Right cardiac atrium (tissue), 5 donors: ENCODE measurements around the gene SNRPE. TPM values are rescaled to one million over a fixed set of nuclear protein-coding genes. Genes with fewer than 3 reads are reported as not detected.

Source experiments
- ATAC-seq, 2 donors: fragments of 200-7000 bp; cut with Tn5 transposase; one replicate each; pipeline versions ENCODE4 v1.8.0 to v1.9.1; 2020; ENCODE audit warnings: moderate library complexity in 2 of 2, mild to moderate bottlenecking in 1 of 2
- DNase-seq, 3 donors: peaks; one replicate each; pipeline ENCODE4 v3.0.0-alpha.2; 2020
- H3K27ac ChIP-seq: one replicate; pipeline ENCODE4 v1.5.1; 2013; ENCODE audit warnings: mild to moderate bottlenecking, low read length, control low read depth, moderate library complexity
- H3K27me3 ChIP-seq: one replicate; pipeline ENCODE4 v1.6.1; 2013; ENCODE audit not compliant: control insufficient read depth, insufficient read depth
- H3K4me1 ChIP-seq: one replicate; pipeline ENCODE4 v1.6.1; 2013; ENCODE audit warnings: low read length; ENCODE audit not compliant: control insufficient read depth, insufficient read depth
- H3K4me3 ChIP-seq: one replicate; pipeline ENCODE4 v1.5.1; 2013; ENCODE audit warnings: low read length, control low read depth
- H3K9me3 ChIP-seq: one replicate; pipeline ENCODE4 v1.6.1; 2013; ENCODE audit warnings: low read length; ENCODE audit not compliant: control insufficient read depth
- WGBS: extraction: QIAGEN DNeasy Blood & Tissue Kit; methylation state at CpG from one replicate; pipeline ENCODE4 v1.1.7; 2013; 5-methylcytosine and 5-hydroxymethylcytosine counted together
- intact Hi-C, 4 donors: fragments of 100-400 bp; cut with DNase I; formaldehyde crosslinking; loops; one replicate each; pipeline versions ENCODE4 v1.11.0 to v1.14.0; 2022 to 2023
- polyA plus RNA-seq: library from polyadenylated mRNA; stranded (reverse); fragments of 200-250 nt; gene quantifications from one replicate; pipeline ENCODE4 v1.2.3, GENCODE V29; 2013
- total RNA-seq, 4 donors: library from RNA; stranded (reverse); fragmentation: NEBNext Ultra II Directional; extraction: Animal tissue kit (Norgen Biotek cat#: 25700); gene quantifications; one replicate each; pipeline ENCODE4 v1.2.1, GENCODE V29; 2021
- donor health status: healthy with polysubstance abuse.
- donor health status: DM: no; HTN: yes; CAD: no.
- donor health status: DM: no; HTN: no; CAD: no.
- donor health status: DM: no; HTN: yes; CAD: no; lungs with severe emphysema.
- donor health status: DM: yes; HTN: yes; CAD: no.

Gene SNRPE
- total and polyA plus RNA-seq, 5 donors, result 48.7 to 76.9 (median 57.0) TPM

DNA sequence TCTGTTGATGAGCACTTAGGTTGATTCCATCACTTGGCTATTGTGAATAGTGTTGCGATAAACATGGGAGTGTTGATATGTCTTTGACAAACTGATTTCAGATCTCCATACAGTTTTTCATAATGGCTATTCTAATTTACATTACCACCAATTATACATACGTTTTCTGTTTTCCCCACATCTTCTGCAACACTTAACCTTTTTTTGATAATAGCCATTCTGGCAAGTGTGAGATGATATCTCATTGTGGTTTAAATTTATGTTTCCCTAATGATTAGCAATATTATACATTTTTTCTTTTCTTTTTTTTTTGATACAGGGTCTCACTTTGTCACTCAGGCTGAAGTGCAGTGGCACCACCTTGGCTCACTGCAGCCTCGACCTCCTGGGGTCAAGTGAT is 17.0 kb downstream of the SNRPE start:
- intact Hi-C loops, result no loop called here
- WGBS, result 85% methylated on average over 3 of the region's 3 CpGs
- H3K27me3 ChIP-seq, result no peaks in the 10 kb centered on the region
- H3K27ac ChIP-seq, result no peak overlapping the region
- H3K9me3 ChIP-seq, result no peaks in the 10 kb centered on the region
- no peaks in the 10 kb centered on the region for H3K4me1 ChIP-seq
- DNase-seq (no peak), ATAC-seq (no peak)
- H3K4me3 ChIP-seq, result no peak overlapping the region

DNA sequence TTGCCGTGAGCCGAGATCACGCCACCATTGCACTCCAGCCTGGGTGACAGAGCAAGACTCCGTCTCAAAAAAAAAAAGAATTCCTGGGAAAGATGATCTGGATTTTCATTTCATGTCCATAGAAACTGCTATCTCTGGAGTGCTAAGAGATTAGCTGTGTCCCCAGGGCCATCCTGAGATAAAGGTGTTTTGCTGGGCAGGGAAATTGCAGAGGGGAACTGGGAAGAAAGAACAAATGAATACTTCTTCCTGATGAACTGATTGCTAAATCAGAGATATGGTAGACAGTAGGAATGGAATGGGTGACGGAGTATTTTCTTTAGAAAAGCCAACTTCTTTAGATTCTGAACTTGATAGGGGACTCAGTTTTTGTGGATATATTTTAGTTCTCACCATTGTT is 19.2 kb downstream of the SNRPE start:
- no peaks in the 10 kb centered on the region for H3K27me3 ChIP-seq
- ATAC-seq, result no peak
- no peak overlapping the region for H3K27ac ChIP-seq
- H3K4me3 ChIP-seq, result no peak overlapping the region
- DNase-seq, result no peak
- WGBS, result 92% methylated on average over 5 of the region's 5 CpGs
- H3K9me3 ChIP-seq, result no peaks in the 10 kb centered on the region
- no peaks in the 10 kb centered on the region for H3K4me1 ChIP-seq
- intact Hi-C loops, result no loop called here

DNA sequence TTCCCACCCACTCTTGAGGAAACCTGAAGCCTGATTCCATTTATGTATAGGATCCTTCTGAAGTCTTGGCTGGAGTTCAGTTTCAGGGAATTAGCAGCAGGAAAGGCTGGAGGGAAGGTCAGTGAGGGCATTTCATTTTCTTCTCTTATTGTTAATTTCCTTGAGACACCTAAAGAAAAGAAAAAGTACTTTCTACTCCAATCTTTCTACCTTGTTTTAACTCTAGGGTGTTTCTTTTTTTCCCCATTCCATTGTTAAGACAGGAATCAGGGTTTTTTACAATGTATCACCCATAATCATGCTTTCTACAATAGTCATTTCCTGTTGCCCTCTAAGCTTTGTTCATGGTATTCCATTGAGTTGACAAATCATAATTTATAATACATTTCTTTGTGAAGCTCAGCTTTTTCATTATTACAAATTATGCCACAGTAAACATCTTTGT is 27.4 kb downstream of the SNRPE start:
- no peak overlapping the region for H3K27ac ChIP-seq
- DNase-seq, result no peak
- intact Hi-C loops, result no loop called here
- no peaks in the 10 kb centered on the region for H3K9me3 ChIP-seq
- H3K27me3 ChIP-seq, result no peaks in the 10 kb centered on the region
- no peaks in the 10 kb centered on the region for H3K4me1 ChIP-seq
- H3K4me3 ChIP-seq, result no peak overlapping the region
- no peak for ATAC-seq

DNA sequence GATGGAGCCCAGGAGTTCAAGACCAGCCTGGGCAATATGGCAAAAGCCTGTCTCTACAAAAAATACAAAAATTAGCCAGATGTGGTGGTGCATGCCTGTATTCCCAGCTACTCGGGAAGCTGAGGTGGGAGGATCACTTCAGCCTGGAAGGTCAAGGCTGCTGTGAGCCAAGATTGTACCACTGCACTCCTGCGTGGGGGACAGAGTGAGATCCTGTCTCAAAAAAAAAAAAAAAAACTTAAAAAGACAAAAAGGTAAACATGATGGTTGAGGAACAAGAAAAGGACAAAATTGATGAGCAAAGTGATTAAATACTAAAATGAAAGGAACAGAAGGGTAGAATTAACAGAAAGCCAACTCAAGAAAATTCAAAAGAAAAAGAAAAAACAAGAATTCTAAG is 30.6 kb downstream of the SNRPE start:
- H3K4me1 ChIP-seq, result no peaks in the 10 kb centered on the region
- WGBS, result 32% methylated on average over 2 of the region's 2 CpGs
- H3K9me3 ChIP-seq, result no peaks in the 10 kb centered on the region
- intact Hi-C loops, result no loop called here
- H3K27me3 ChIP-seq, result no peaks in the 10 kb centered on the region
- ATAC-seq (no peak), DNase-seq (no peak)
- no peak overlapping the region for H3K27ac ChIP-seq
- no peak overlapping the region for H3K4me3 ChIP-seq

DNA sequence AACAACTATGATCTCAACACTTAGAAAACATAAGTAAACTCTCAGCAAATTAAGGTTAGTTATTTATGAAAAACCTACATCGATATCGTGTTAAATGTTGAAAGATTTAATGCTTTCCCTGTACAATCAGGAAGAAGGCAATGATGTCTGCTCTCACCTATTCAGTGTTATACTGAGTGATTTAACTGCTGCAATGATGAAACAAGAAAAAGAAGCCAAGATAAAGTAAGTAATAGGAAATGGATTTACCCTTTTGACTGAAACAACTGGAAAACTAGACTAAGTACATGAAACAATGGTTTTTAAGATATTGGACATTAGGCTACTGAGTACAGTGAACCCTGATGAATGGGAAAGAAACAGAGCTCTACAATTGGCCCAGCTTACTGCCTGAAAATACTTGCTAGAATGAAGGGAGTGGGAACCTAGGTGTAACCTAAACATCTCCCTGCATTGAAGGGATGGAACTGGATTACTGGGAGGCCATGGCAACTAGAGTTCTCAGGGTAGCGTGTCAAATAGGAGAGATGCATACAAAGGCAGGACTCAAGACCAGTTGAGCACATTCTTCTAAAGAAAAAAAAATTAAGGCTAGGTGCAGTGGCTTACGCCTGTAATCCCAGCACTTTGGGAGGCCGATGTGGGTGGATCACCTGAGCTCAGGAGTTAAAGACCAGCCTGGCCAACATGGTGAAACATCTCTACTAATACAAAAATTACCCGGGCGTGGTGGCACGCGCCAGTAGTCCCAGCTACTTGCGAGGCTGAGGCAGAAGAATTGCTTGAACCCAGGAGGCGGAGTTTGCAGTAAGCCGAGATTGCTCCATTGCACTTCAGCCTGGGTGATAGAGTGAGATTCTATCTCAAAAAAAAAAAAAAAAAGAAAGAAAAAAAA is 37.3 kb downstream of the SNRPE start:
- WGBS, result 93% methylated on average over 12 of the region's 12 CpGs
- no peaks in the 10 kb centered on the region for H3K9me3 ChIP-seq
- ATAC-seq, result no peak

DNA sequence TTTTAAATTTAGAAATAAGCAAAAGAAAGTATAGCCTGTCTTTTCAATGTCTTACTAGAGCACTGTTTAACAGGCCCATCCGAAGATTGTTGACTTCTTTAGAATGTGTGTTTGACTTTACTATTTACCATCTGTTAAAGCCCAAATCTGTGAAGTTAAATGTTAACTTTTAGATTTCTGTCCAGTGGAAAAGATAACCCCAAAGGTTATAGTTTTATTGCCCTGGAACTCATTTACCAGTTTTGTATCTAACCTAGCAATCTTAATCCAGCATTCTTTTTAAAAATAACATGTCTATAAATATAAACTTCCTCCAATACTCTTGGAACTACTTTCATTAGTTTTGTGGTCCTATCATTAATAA is 37.9 kb downstream of the SNRPE start:
- 90% methylated on average over 1 of the region's 1 CpG for WGBS
- intact Hi-C loops, result no loop called here

More for the DNA sequence above, 37.3 kb downstream of the SNRPE start:
- intact Hi-C loops, result no loop called here
- DNase-seq, result no peak
- H3K27ac ChIP-seq, result no peak overlapping the region
- H3K4me1 ChIP-seq, result no peaks in the 10 kb centered on the region
- no peaks in the 10 kb centered on the region for H3K27me3 ChIP-seq
- no peak overlapping the region for H3K4me3 ChIP-seq

DNA sequence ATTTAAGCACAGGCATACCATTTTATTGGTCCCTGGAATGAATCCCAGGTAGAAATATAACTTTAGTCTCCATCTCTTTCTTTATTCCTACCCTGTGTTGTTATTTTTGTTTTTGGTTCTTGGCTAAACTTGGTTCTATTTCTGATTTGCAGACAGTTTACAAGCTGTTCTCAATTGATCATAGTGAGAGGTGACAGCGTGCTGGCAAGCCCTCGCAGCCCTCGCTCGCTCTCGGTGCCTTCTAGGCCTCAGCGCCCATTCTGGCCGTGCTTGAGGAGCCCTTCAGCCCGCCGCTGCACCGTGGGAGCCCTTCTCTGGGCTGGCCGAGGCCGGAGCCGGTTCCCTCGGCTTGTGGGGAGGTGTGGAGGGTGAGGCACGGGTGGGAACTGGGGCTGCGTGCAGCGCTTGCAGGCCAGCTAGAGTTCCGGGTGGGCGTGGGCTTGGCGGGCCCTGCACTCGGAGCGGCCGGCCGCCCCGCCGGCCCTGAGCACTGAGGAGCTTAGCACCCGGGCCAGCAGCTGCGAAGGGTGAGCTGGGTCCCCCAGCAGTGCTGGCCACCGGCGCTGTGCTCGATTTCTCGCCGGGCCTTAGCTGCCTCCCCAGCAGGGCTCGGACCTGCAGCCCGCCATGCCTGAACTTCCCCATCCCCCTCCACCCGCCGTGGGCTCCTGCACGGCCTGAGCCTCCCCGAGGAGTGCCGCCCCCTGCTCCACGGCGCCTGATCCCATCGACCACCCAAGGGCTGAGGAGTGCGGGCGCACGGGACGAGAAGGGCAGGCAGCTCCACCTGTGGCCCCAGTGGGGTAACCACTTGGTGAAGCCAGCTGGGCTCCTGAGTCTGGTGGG is 38.7 kb downstream of the SNRPE start:
- Histone ChIP-seq H3K27me3 (no peaks in the 10 kb centered on the region), H3K4me1 (no peaks in the 10 kb centered on the region), H3K27ac (no peak overlapping the region), H3K9me3 (no peaks in the 10 kb centered on the region), H3K4me3 (no peak overlapping the region)
- intact Hi-C loops, result no loop called here
- DNase-seq (no peak), ATAC-seq (no peak)
- 96% methylated on average over 47 of the region's 47 CpGs for WGBS

More for the DNA sequence above, 37.9 kb downstream of the SNRPE start:
- DNase-seq (no peak), ATAC-seq (no peak)
- H3K4me1 ChIP-seq, result no peaks in the 10 kb centered on the region
- H3K27me3 ChIP-seq, result no peaks in the 10 kb centered on the region
- H3K4me3 ChIP-seq, result no peak overlapping the region
- H3K9me3 ChIP-seq, result no peaks in the 10 kb centered on the region
- no peak overlapping the region for H3K27ac ChIP-seq

DNA sequence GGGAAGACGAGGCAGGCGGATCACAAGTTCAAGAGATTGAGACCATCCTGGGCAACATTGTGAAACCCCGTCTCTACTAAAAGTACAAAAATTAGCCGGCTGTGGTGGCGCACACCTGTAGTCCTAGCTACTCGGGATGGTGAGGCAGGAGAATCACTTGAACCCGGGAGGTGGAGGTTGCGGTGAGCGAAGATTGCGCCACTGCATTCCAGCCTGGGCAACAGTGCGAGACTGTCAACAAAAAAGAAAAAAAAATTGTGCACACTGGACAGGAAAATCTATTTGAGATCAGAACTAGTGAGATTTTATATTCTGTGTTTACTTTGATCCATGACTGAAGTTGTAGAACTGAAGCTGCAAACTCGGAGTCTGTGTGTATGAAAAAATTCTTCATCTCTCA is 40.2 kb downstream of the SNRPE start:
- ATAC-seq (no peak), DNase-seq (no peak)
- Histone ChIP-seq H3K27ac (no peak overlapping the region), H3K4me1 (no peaks in the 10 kb centered on the region), H3K9me3 (no peaks in the 10 kb centered on the region), H3K4me3 (no peak overlapping the region), H3K27me3 (no peaks in the 10 kb centered on the region)
- 94% methylated on average over 12 of the region's 12 CpGs for WGBS
- intact Hi-C loops, result no loop called here

DNA sequence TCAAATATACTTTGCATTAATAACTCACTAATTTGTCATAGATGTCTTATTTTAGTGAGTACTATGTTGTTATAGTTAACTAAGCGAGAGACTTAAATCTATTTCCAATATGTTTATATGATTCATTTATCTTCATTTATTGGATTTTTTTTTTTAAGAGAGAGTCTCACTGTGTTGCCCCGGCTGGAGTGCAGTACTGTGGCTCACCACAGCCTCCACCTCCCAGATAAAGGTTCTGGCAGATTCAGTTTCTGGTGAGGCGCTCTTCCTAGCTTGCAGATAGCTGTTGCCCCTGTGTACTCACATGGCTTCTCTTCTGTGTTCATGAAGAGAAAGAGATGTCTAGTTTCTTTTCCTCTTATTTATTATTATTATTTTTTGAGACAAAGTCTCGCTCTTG is 43.9 kb downstream of the SNRPE start:
- WGBS, result 92% methylated on average over 4 of the region's 4 CpGs
- Histone ChIP-seq H3K27me3 (no peaks in the 10 kb centered on the region), H3K4me1 (no peaks in the 10 kb centered on the region), H3K4me3 (no peak overlapping the region), H3K27ac (no peak overlapping the region), H3K9me3 (no peaks in the 10 kb centered on the region)
- intact Hi-C loops, result no loop called here
- DNase-seq (no peak), ATAC-seq (no peak)

DNA sequence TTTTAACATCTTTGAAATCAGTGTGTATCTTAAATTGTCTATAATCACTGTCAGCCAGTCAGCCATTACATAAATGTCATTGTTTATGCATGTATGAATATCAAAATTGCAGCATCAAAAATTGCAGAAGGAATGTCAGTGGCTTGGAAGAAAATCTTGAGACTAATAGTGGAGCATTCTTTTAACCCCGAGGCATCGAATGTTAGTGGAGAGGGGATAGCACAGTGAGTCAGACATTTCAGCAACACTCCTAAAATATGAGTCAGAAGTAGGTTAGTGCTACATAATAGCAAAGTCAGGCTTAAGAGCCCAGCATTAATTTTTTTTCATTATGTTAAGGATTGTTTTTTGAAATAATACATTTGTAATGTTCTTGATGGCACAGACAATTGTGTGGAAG is 45.5 kb downstream of the SNRPE start:
- no peak overlapping the region for H3K4me3 ChIP-seq
- no peak for ATAC-seq
- 55% methylated on average over 2 of the region's 2 CpGs for WGBS
- intact Hi-C loops, result no loop called here
- H3K27ac ChIP-seq, result no peak overlapping the region
- no peaks in the 10 kb centered on the region for H3K4me1 ChIP-seq
- H3K9me3 ChIP-seq, result no peaks in the 10 kb centered on the region
- H3K27me3 ChIP-seq, result no peaks in the 10 kb centered on the region
- no peak for DNase-seq

DNA sequence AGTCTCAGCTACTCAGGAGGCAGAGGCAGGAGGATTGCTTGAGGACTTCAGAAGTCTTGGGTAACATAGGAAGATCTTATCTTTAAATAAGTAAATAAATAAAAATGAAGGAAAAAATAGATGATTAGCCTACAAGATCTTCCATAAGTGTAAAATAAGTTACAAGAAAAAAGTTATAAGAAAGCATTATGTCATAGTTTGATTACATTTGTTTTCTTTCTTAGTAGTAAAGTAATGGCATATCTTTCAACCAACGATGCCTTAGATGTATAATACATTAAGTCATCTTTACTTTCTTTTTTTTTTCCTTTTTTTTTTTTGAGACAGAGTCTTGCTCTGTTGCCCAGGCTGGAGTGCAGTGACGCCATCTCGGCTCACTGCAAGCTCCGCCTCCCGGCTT is 46.5 kb downstream of the SNRPE start:
- ATAC-seq, result no peak
- Histone ChIP-seq H3K4me1 (no peaks in the 10 kb centered on the region), H3K27ac (no peak overlapping the region), H3K4me3 (no peak overlapping the region), H3K9me3 (no peaks in the 10 kb centered on the region), H3K27me3 (no peaks in the 10 kb centered on the region)
- intact Hi-C loops, result no loop called here
- DNase-seq, result no peak
- 81% methylated on average over 5 of the region's 5 CpGs for WGBS
